IMR-90 (cell line): ENCODE measurements around the gene CCDC102A. TPM values are rescaled to one million over a fixed set of nuclear protein-coding genes. Genes with fewer than 3 reads are reported as not detected.

ENCODE experiments used
- ATAC-seq: fragments of 200-7000 bp; cut with Tn5 transposase; 2 replicates; pipeline ENCODE4 v1.9.1; 2020; ENCODE audit warnings: low read depth, mild to moderate bottlenecking, moderate library complexity
- BruUV-seq: library from RNA; stranded (reverse); fragments of 400-500 nt; replicated peaks from 2 replicates; lab custom pipeline; 2021; lab: Mats Ljungman, UMichigan
- CTCF ChIA-PET: fragments of 300-600 bp; formaldehyde crosslinking; extraction: SDS; loops from one replicate; lab custom pipeline; 2021; ENCODE audit warnings: antibody characterized with exemption; lab: Yijun Ruan, JAX
- POLR2A ChIA-PET: fragments of 300-600 bp; sonication (Branson Sonifier 250); formaldehyde crosslinking; loops from one replicate; lab custom pipeline; 2022; ENCODE audit warnings: antibody characterized with exemption; ENCODE audit not compliant: unreplicated experiment; lab: Charles Lee
- DNase-seq: peaks from one replicate; pipeline ENCODE4 v3.0.0; 2013
- H2AFZ ChIP-seq: replicated peaks from 2 replicates; pipeline ENCODE3; 2013; ENCODE audit warnings: low read length, mild to moderate bottlenecking; ENCODE audit not compliant: poor library complexity
- H2AK5ac ChIP-seq: 2 replicates; pipeline ENCODE4 v1.6.1; 2013; ENCODE audit warnings: low read depth, low read length, inconsistent platforms
- H2AK9ac ChIP-seq: replicated peaks from 2 replicates; pipeline ENCODE3; 2013; ENCODE audit warnings: mild to moderate bottlenecking, low read depth, low read length, moderate library complexity; ENCODE audit not compliant: poor library complexity
- H2BK120ac ChIP-seq: 2 replicates; pipeline ENCODE4 v1.6.1; 2013; ENCODE audit warnings: low read depth, low read length, inconsistent platforms
- H2BK15ac ChIP-seq: 3 replicates; pipeline ENCODE4 v1.6.1; 2013; ENCODE audit warnings: low read depth, low read length, inconsistent platforms
- H2BK20ac ChIP-seq: 2 replicates; pipeline ENCODE4 v1.6.1; 2013; ENCODE audit warnings: low read depth, mild to moderate bottlenecking, inconsistent platforms, low read length, moderate library complexity
- H2BK5ac ChIP-seq: 2 replicates; pipeline ENCODE4 v1.6.1; 2013; ENCODE audit warnings: mild to moderate bottlenecking, low read depth, low read length, inconsistent platforms; ENCODE audit not compliant: poor library complexity, severe bottlenecking
- H3K14ac ChIP-seq: replicated peaks from 2 replicates; pipeline ENCODE4 v1.6.1; 2013; ENCODE audit warnings: low read depth, low read length, inconsistent platforms
- H3K18ac ChIP-seq: 2 replicates; pipeline ENCODE4 v1.6.1; 2013; ENCODE audit warnings: low read depth, low read length, control low read depth
- H3K23ac ChIP-seq: 2 replicates; pipeline ENCODE4 v1.6.1; 2013; ENCODE audit warnings: low read depth, low read length, inconsistent platforms
- H3K27ac ChIP-seq: 2 replicates; pipeline ENCODE4 v1.5.1; 2013; ENCODE audit warnings: mild to moderate bottlenecking, control low read depth, low read length; ENCODE audit not compliant: insufficient read depth
- H3K27me3 ChIP-seq: 2 replicates; pipeline ENCODE4 v1.6.1; 2013; ENCODE audit warnings: low read length; ENCODE audit not compliant: control insufficient read depth, insufficient read depth
- H3K36me3 ChIP-seq: 2 replicates; pipeline ENCODE4 v1.6.1; 2013; ENCODE audit warnings: low read length, mixed read lengths; ENCODE audit not compliant: control insufficient read depth, insufficient read depth
- H3K4ac ChIP-seq: 2 replicates; pipeline ENCODE4 v1.6.1; 2013; ENCODE audit warnings: low read depth, low read length, inconsistent platforms
- H3K4me1 ChIP-seq: 2 replicates; pipeline ENCODE4 v1.6.1; 2013; ENCODE audit warnings: low read length, mixed read lengths; ENCODE audit not compliant: control insufficient read depth, insufficient read depth
- H3K4me2 ChIP-seq: 2 replicates; pipeline ENCODE4 v1.6.1; 2013; ENCODE audit warnings: low read depth, mild to moderate bottlenecking, control low read depth, low read length, moderate library complexity
- H3K4me3 ChIP-seq: 2 replicates; pipeline ENCODE4 v1.5.1; 2013; ENCODE audit warnings: low read depth, mild to moderate bottlenecking, control low read depth, low read length, moderate library complexity; ENCODE audit not compliant: insufficient read depth
- H3K56ac ChIP-seq: 2 replicates; pipeline ENCODE4 v1.6.1; 2013; ENCODE audit warnings: low read length, inconsistent platforms; ENCODE audit not compliant: insufficient read depth; ENCODE audit errors: extremely low read depth
- H3K79me1 ChIP-seq, 2 experiments: 2 replicates each; pipeline ENCODE4 v1.6.1; 2013; ENCODE audit warnings: low read length in 2 of 2, inconsistent platforms in 1 of 2, low read depth in 1 of 2
- H3K9ac ChIP-seq: 2 replicates; pipeline ENCODE4 v1.6.1; 2013; ENCODE audit warnings: low read depth, low read length, control low read depth
- H3K9me1 ChIP-seq: 2 replicates; pipeline ENCODE4 v1.6.1; 2013; ENCODE audit warnings: low read length, inconsistent platforms; ENCODE audit not compliant: insufficient read depth
- H3K9me3 ChIP-seq: 2 replicates; pipeline ENCODE4 v1.6.1; 2013; ENCODE audit warnings: low read length; ENCODE audit not compliant: control insufficient read depth, insufficient read depth
- H4K20me1 ChIP-seq: 2 replicates; pipeline ENCODE4 v1.6.1; 2013; ENCODE audit warnings: low read length, inconsistent platforms; ENCODE audit not compliant: insufficient read depth
- H4K5ac ChIP-seq: 2 replicates; pipeline ENCODE4 v1.6.1; 2013; ENCODE audit warnings: mild to moderate bottlenecking, low read depth, low read length, control low read depth
- H4K8ac ChIP-seq, 2 experiments: 2 replicates each; pipeline ENCODE4 v1.6.1; 2013; ENCODE audit warnings: low read depth in 2 of 2, low read length in 2 of 2, control low read depth in 1 of 2, inconsistent platforms in 1 of 2
- H4K91ac ChIP-seq: 2 replicates; pipeline ENCODE4 v1.6.1; 2013; ENCODE audit warnings: low read depth, low read length, inconsistent platforms; ENCODE audit not compliant: insufficient read depth
- WGBS, 2 experiments: methylation state at CpG; one replicate each; pipeline versions ENCODE4 v1.1.5 to v1.1.7; 2013; ENCODE audit warnings: missing lambda C conversion rate in 2 of 2; ENCODE audit not compliant: insufficient read length in 1 of 2; ENCODE audit errors: extremely low coverage in 2 of 2; 5-methylcytosine and 5-hydroxymethylcytosine counted together
- dilution Hi-C: fragments of 300-500 bp; cut with HindIII; formaldehyde crosslinking; loops from one replicate; pipeline ENCODE4 v1.14.3; 2018; ENCODE audit warnings: low sequenced_read_pairs; ENCODE audit not compliant: unreplicated experiment
- in situ Hi-C: fragments of 300-500 bp; cut with MboI; formaldehyde crosslinking; loops from 3 replicates; pipeline ENCODE4 v1.14.3; 2019; ENCODE audit warnings: low sequenced_read_pairs, inconsistent platforms, mixed read lengths
- intact Hi-C: fragments of 100-400 bp; cut with micrococcal nuclease; formaldehyde crosslinking; loops from 2 replicates; pipeline ENCODE4 v1.10.0; 2022
- polyA plus RNA-seq, 3 experiments: library from polyadenylated mRNA; depleted of rRNA; stranded (reverse); fragments of >200 nt; gene quantifications; 2 replicates each; pipeline ENCODE4 v1.2.3, GENCODE V29; 2012; ENCODE audit warnings: low replicate concordance in 1 of 3
- total RNA-seq: library from RNA; depleted of rRNA; stranded (reverse); fragments of >200 nt; gene quantifications from 2 replicates; pipeline ENCODE4 v1.2.3, GENCODE V29; 2012
- TF ChIP-seq, protein P1 (sequence below): fragments of 150-350 bp; IDR thresholded peaks from 2 replicates; pipeline ENCODE4 v1.6.1; 2016; ENCODE audit warnings: low read depth, mild to moderate bottlenecking, low read length, moderate library complexity, borderline replicate concordance

CCDC102A gene
- total and polyA plus RNA-seq, 2 of the 4 experiments (the other 2 are of a cell fraction), result 5.4 to 8.5 TPM

DNA sequence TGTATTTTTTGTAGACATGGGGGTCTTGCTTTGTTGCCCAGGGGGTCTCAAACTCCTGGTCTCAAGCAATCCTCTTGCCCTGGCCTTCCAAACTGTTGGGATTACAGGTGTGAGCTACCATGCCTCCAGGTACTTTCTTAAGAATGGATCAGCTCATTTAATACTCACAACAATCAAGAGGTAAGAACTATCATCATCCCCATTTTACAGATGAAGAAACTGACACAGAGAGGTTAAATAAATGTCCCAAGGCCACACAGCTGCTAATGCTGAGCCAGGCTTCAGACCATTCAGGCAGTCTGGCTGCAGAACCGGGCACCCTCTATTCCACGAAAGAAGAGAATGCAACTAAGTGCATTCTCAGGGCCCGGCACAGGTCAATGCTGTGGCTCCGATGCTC lies 22.0 kb downstream of the CCDC102A start:
- Histone ChIP-seq H3K27me3 (peaks cover 2% of the 10 kb centered on the region; the same call in 1 of the 2 replicates), H3K23ac (no peak overlapping the region), H2BK120ac (no peak overlapping the region), H4K91ac (no peak overlapping the region), H4K5ac (no peak overlapping the region), H2AFZ (no peak overlapping the region), H3K4me2 (no peak overlapping the region), H3K27ac (no peak overlapping the region), H2BK5ac (no peak overlapping the region), H3K4me3 (no peak overlapping the region), H3K56ac (no peak overlapping the region), H3K9ac (no peak overlapping the region), H3K79me1 (no peaks in the 10 kb centered on the region), H3K4ac (no peak overlapping the region), H2BK20ac (no peak overlapping the region), H2BK15ac (no peak overlapping the region), H2AK9ac (no peak overlapping the region), H3K36me3 (peaks cover 23% of the 10 kb centered on the region), H3K9me3 (no peaks in the 10 kb centered on the region), H3K14ac (no peak overlapping the region), H3K4me1 (no peaks in the 10 kb centered on the region), H2AK5ac (no peak overlapping the region), H4K8ac (no peak overlapping the region), H4K20me1 (no peaks in the 10 kb centered on the region), H3K9me1 (peaks cover 6% of the 10 kb centered on the region; the same call in 1 of the 2 replicates), H3K18ac (no peak overlapping the region)
- intact Hi-C loops (no loop called here), dilution Hi-C loops (no loop called here), in situ Hi-C loops (no loop called here)
- POLR2A ChIA-PET, result no interaction called here
- BruUV-seq, result no TSS peak
- DNase-seq, result no peak
- CTCF ChIA-PET, result interaction anchor here (0.5 kb wide), 1 partner anchor 352 kb away, joined by 3 read pairs; no protein-coding TSS in a partner anchor
- TF ChIP-seq, protein P1, sequence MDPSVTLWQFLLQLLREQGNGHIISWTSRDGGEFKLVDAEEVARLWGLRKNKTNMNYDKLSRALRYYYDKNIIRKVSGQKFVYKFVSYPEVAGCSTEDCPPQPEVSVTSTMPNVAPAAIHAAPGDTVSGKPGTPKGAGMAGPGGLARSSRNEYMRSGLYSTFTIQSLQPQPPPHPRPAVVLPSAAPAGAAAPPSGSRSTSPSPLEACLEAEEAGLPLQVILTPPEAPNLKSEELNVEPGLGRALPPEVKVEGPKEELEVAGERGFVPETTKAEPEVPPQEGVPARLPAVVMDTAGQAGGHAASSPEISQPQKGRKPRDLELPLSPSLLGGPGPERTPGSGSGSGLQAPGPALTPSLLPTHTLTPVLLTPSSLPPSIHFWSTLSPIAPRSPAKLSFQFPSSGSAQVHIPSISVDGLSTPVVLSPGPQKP, result no peak
- ATAC-seq, result no peak
- 93% methylated on average over 3 of the region's 4 CpGs; no CpG with 5 or more reads in 1 of the 2 experiments for WGBS, 2 experiments
